A549 (cell line): ENCODE results near the gene NUDT1.

ENCODE experiments used
- ESRRA ChIP-seq: fragments of 150-350 bp; IDR thresholded peaks from 2 replicates; pipeline ENCODE4 v1.6.1; 2014; ENCODE audit warnings: mild to moderate bottlenecking, low read length, borderline replicate concordance
- HDAC2 ChIP-seq: fragments of 200-600 bp; sonication (generic); IDR thresholded peaks from 2 replicates; pipeline ENCODE4 v1.6.1; 2016
- HOXB5 ChIP-seq: fragments of 250-450 bp; sonication (Bioruptor Pico); IDR thresholded peaks from 2 replicates; pipeline ENCODE4 v1.5.0; 2020; ENCODE audit warnings: mild to moderate bottlenecking, moderate library complexity
- MAFK ChIP-seq: fragments of 450-650 bp; IDR thresholded peaks from 2 replicates; pipeline ENCODE4 v1.6.1; 2014; ENCODE audit not compliant: partially characterized antibody
- MYC ChIP-seq: IDR thresholded peaks from 2 replicates; pipeline ENCODE4 v1.6.1; 2012; ENCODE audit warnings: mild to moderate bottlenecking, inconsistent platforms, low read length, improper control_type of control experiment, borderline replicate concordance
- NFE2L2 ChIP-seq: fragments of 150-350 bp; conservative IDR thresholded peaks from 2 replicates; pipeline ENCODE4 v1.6.1; 2014; ENCODE audit warnings: low read length
- POLR2A ChIP-seq: IDR thresholded peaks from 2 replicates; pipeline ENCODE4 v1.6.1; 2012; ENCODE audit warnings: mild to moderate bottlenecking, low read length
- RAD21 ChIP-seq, 2 experiments: fragments of >200 bp in 1 of 2; sonication (Bioruptor Twin) in 1 of 2; formaldehyde crosslinking in 1 of 2; IDR thresholded peaks in 1 of 2; conservative IDR thresholded peaks in 1 of 2; 2 replicates in 1 of 2; 3 replicates in 1 of 2; pipeline ENCODE4 v1.6.1; 2012 to 2018; ENCODE audit warnings: inconsistent platforms in 1 of 2
- RFX5 ChIP-seq: fragments of 450-650 bp; IDR thresholded peaks from 2 replicates; pipeline ENCODE4 v1.7.1; 2014; ENCODE audit warnings: antibody characterized with exemption, mild to moderate bottlenecking, moderate library complexity
- TF ChIP-seq, protein P1 (sequence below): fragments of >200 bp; sonication (Bioruptor Twin); formaldehyde crosslinking; IDR thresholded peaks from 3 replicates; pipeline ENCODE4 v1.5.1; 2016
- TF ChIP-seq, protein P2 (sequence below): IDR thresholded peaks from 2 replicates; pipeline ENCODE4 v1.6.1; 2012

DNA sequence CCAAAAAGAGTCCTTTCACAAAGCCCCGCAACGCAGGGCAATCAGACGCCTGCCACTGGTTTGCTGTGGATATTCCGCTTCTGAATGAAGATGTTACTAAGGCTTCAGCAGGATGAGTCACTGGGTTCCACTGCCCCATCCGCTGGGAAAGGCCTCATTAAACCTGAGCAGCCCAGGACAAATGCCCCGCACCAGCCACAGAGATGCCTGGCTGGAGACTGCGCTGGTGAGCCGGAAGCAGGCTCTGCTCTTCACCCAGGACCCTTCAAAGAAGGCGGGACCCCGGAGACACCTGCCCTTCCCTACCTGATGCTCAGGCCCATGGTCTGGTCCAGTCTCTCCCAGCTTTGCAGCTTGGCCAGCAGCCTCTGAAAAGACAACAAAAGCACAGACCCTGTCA lies 29.1 kb upstream of the NUDT1 start:
- TF ChIP-seq, protein P1, sequence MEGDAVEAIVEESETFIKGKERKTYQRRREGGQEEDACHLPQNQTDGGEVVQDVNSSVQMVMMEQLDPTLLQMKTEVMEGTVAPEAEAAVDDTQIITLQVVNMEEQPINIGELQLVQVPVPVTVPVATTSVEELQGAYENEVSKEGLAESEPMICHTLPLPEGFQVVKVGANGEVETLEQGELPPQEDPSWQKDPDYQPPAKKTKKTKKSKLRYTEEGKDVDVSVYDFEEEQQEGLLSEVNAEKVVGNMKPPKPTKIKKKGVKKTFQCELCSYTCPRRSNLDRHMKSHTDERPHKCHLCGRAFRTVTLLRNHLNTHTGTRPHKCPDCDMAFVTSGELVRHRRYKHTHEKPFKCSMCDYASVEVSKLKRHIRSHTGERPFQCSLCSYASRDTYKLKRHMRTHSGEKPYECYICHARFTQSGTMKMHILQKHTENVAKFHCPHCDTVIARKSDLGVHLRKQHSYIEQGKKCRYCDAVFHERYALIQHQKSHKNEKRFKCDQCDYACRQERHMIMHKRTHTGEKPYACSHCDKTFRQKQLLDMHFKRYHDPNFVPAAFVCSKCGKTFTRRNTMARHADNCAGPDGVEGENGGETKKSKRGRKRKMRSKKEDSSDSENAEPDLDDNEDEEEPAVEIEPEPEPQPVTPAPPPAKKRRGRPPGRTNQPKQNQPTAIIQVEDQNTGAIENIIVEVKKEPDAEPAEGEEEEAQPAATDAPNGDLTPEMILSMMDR = no peak
- TF ChIP-seq RFX5 (no peak), NFE2L2 (no peak), MAFK (no peak), POLR2A (no peak), ESRRA (no peak), RAD21 (conservative IDR thresholded peaks at IDR 0.05 in 1 of 2, IDR thresholded peaks at IDR 0.05 in 1 of 2) (no peak), HOXB5 (CRISPR knock-in tag) (no peak), MYC (no peak), HDAC2 (no peak)
- TF ChIP-seq, protein P2, sequence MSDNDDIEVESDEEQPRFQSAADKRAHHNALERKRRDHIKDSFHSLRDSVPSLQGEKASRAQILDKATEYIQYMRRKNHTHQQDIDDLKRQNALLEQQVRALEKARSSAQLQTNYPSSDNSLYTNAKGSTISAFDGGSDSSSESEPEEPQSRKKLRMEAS = no peak
